ENCODE results near the gene ANKRD9. TPM values are rescaled to one million over a fixed set of nuclear protein-coding genes. Genes with fewer than 3 reads are reported as not detected.
"Not testable (repeated sequence)": the region's sequence is repeated elsewhere in the genome, so short reads cannot be mapped to it uniquely, and the experiment has no call there.

The ANKRD9 gene
- total RNA-seq, 2 donors from 2014 or later, result 36.3 to 56.3 TPM

DNA sequence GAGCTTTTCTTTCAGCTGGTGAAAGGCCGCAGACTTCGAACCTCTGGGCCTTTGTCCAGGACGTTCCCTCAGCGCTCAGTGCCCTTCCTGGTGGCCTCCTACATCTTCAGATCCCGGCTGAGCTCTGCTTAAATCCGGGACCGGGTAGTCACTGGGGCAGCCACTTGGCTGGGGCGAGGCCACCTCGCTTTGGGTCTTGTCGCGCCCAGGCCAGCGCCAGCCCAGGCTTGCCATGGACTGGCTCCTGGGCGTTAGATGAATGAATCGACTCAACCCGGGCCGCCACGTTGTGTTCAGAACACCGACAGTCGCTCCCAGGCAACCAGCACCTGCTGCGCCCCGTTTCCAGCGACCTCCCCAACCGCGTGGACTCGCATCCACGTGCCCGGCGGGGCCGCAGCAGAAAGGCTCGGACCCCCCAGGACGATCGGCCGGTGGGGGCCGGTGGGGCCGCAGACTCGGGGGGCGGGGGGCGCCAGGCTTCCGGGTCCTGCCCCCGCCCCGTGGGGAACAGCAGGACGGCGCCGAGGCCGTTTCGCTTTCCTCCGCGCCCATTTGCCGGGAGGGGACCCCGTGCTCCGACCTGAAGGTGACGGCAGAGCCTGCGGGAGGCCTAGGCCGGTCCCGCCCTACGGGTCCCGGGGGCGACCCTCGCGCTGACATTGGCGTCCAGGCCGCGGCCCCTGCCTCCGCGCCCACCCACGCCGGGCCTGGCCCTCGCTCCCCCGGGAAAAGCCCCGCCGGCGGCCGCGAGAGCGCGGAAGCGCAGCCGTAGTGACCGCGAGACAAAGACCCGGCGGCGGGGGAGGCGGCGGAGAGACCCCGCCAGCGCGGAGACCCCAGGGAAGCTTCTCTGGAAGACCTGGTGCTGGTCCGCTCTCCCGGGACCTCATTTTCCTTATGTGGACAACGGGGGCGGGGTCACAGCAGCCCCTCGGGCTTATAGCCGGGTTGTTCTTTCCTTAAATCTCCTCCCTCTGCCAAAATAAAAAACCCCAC, 45.5 kb upstream of the ANKRD9 start:
- Histone ChIP-seq H3K9me3 (no peaks in the 10 kb centered on the region), H3K4me1 (ENCODE audit: control insufficient read depth in 1 of 2, low read depth in 2 of 2) (no peaks in the 10 kb centered on the region), H3K27ac (peak overlapping the region in 1 of 2 donors; percentile 43), H3K27me3 (replicated peaks; ENCODE audit: insufficient read depth) (no peaks in the 10 kb centered on the region), H3K36me3 (no peaks in the 10 kb centered on the region), H3K4me3 (peak overlapping the region; percentile 95)
- TF ChIP-seq, protein P1, sequence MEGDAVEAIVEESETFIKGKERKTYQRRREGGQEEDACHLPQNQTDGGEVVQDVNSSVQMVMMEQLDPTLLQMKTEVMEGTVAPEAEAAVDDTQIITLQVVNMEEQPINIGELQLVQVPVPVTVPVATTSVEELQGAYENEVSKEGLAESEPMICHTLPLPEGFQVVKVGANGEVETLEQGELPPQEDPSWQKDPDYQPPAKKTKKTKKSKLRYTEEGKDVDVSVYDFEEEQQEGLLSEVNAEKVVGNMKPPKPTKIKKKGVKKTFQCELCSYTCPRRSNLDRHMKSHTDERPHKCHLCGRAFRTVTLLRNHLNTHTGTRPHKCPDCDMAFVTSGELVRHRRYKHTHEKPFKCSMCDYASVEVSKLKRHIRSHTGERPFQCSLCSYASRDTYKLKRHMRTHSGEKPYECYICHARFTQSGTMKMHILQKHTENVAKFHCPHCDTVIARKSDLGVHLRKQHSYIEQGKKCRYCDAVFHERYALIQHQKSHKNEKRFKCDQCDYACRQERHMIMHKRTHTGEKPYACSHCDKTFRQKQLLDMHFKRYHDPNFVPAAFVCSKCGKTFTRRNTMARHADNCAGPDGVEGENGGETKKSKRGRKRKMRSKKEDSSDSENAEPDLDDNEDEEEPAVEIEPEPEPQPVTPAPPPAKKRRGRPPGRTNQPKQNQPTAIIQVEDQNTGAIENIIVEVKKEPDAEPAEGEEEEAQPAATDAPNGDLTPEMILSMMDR (IDR thresholded peaks at IDR 0.05), result no peak
- ATAC-seq (ENCODE audit: insufficient number of reproducible peaks, low FRiP score, low read depth) (no peak), DNase-seq (ENCODE audit: low spot score) (peak; percentile 13)

DNA sequence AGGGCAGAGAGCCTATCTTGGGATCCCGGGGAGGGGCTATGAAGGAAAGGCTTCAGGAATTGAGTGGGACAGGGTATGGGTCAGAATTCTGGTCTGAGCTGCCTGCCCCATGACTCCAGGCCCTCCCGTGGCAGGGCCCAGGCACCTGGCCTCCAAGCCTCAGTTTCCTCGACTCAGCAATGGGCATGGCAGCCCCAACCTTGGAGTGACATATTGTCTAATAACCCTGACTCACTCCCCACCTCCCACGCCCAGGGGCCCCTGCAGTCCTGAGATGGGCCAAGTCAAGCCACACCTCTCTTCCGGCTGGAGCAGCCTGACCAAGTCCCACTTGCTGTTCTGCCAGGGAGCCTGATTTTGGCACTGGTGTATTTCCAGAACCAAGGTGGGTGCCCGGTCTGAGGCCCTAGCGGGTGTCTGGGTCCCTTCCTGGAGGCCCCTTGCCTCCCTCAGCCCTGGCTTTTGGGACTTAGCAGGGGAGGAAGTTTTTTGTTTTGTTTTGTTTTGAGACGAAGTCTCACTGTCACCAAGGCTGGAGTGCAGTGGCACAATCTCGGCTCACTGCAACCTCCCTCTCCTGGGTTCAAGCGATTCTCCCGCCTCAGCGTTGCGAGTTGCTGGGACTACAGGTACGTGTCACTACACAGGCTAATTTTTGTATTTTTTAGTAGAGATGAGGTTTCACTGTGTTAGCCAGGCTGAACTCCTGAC, 42.6 kb upstream of the ANKRD9 start:
- ATAC-seq (ENCODE audit: insufficient number of reproducible peaks, low FRiP score, low read depth) (no peak), DNase-seq (ENCODE audit: low spot score) (no peak)
- H3K9me3 ChIP-seq, result no peaks in the 10 kb centered on the region
- TF ChIP-seq, protein P1 (IDR thresholded peaks at IDR 0.05), result no peak
- no peak overlapping the region for H3K27ac ChIP-seq
- H3K4me3 ChIP-seq, result no peak overlapping the region
- H3K36me3 ChIP-seq, result no peaks in the 10 kb centered on the region
- H3K4me1 ChIP-seq (ENCODE audit: control insufficient read depth in 1 of 2, low read depth in 2 of 2), result no peaks in the 10 kb centered on the region
- H3K27me3 ChIP-seq (replicated peaks; ENCODE audit: insufficient read depth), result no peaks in the 10 kb centered on the region

GRCh38 chr14:102550927-102551401, 41.4 kb upstream of the ANKRD9 start:
- not testable (repeated sequence) for H3K4me1 ChIP-seq (ENCODE audit: control insufficient read depth in 1 of 2, low read depth in 2 of 2); H3K9me3 ChIP-seq; DNase-seq (ENCODE audit: low spot score); H3K4me3 ChIP-seq; H3K27me3 ChIP-seq (replicated peaks; ENCODE audit: insufficient read depth); ATAC-seq (ENCODE audit: insufficient number of reproducible peaks, low FRiP score, low read depth); H3K36me3 ChIP-seq; H3K27ac ChIP-seq

DNA sequence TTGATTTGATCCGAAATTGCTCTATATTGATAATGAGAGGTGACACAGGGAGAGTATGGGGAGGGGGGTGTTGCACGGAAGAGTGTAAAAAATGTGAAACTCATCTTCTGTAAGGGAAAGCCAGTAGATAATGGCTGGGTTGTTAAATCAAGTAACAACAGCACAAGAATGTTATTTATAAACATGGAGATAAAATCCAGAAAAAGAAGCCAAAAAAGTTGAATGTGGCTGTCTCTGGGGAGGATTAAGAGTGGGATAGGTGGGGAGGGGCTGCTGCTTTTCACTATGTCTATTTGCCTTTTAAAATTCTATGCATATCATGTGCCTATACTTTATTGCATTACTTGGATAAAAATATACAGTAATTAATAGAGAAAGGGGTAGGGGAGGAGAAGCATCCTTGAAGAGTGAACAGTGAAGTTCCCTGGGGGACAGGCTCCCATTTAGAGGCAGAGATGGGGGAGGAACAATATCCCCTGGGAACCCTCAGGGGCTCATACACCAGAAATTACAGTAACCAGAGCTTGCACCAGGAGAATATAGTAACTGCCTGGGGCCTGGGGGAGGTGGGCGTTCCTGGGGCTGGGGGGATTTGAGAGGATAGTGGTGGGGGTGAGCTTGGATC, 39.2 kb upstream of the ANKRD9 start:
- ATAC-seq (ENCODE audit: insufficient number of reproducible peaks, low FRiP score, low read depth) (no peak), DNase-seq (ENCODE audit: low spot score) (no peak)
- TF ChIP-seq, protein P1 (IDR thresholded peaks at IDR 0.05), result no peak
- H3K4me3 ChIP-seq, result no peak overlapping the region
- no peak overlapping the region for H3K27ac ChIP-seq
- H3K9me3 ChIP-seq, result no peaks in the 10 kb centered on the region
- H3K4me1 ChIP-seq (ENCODE audit: control insufficient read depth in 1 of 2, low read depth in 2 of 2), result no peaks in the 10 kb centered on the region
- H3K36me3 ChIP-seq, result no peaks in the 10 kb centered on the region
- H3K27me3 ChIP-seq (replicated peaks; ENCODE audit: insufficient read depth), result peaks cover 10% of the 10 kb centered on the region

DNA sequence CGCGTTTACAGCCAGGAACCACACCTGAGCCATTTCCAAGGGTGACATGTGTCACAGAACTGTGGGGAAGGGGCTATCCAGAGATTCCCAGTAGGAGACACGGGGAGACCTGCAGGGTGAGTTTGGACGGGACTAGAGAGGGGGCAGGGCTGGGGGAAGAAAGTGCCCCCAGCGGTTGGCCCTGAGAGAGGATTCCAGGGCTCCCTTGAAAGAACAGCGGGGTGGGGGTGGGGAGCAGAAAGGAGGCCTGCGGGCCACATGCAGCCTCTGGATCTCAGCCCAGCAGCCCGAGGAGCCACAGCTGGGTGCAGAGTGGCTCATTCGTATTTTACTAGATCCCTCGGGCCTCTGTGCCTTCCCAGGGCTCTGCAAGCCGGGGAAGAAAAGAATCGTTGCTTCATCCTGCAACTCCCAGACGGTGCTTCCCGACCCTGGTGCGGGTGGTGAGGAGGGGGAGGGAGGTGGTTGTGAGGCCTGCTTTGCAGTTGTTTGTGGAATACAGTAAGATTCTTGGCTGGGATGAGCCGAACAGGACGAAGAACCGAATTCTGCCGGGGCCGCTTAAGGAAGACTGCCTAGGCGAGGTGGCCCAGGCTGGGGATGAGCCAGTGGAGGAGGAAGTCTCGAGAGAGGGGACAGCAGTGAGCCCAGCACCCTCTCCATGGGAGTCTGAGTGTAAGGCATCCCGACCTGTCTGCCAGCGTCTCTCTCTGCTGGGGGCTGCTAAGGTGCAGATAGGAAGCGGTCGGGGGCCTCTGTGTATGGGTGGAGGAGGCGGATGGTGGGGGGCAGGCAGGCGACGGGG, 36.1 kb upstream of the ANKRD9 start:
- Histone ChIP-seq H3K27ac (peak overlapping the region in 1 of 2 donors; percentile 0), H3K36me3 (no peaks in the 10 kb centered on the region), H3K9me3 (no peaks in the 10 kb centered on the region), H3K4me3 (no peak overlapping the region), H3K4me1 (ENCODE audit: control insufficient read depth in 1 of 2, low read depth in 2 of 2) (no peaks in the 10 kb centered on the region), H3K27me3 (replicated peaks; ENCODE audit: insufficient read depth) (peaks cover 10% of the 10 kb centered on the region)
- TF ChIP-seq, protein P1 (IDR thresholded peaks at IDR 0.05), result no peak
- ATAC-seq (ENCODE audit: insufficient number of reproducible peaks, low FRiP score, low read depth) (no peak), DNase-seq (ENCODE audit: low spot score) (no peak)

All from thoracic aorta (tissue), 2 donors.